ENCODE data around the gene SNX3.

The SNX3 gene

GRCh38 chr6:108171291-108171917 lies 89.4 kb downstream of the SNX3 start:
- no peak for DNase-seq (ENCODE audit: low read depth, low spot score)
- Histone ChIP-seq H3K9me3 (ENCODE audit: control insufficient read depth, insufficient read depth, low read length) (no peaks in the 10 kb centered on the region), H3K4me3 (ENCODE audit: low read length) (no peak overlapping the region; the same call in 1 of the 2 replicates), H3K27me3 (ENCODE audit: control insufficient read depth, insufficient read depth, low read length) (peaks cover 91% of the 10 kb centered on the region), H3K4me1 (ENCODE audit: control insufficient read depth, insufficient read depth, low read length) (peaks cover 15% of the 10 kb centered on the region), H3K27ac (ENCODE audit: low read length) (no peak overlapping the region), H3K36me3 (ENCODE audit: control insufficient read depth, insufficient read depth, low read length) (no peaks in the 10 kb centered on the region)
- WGBS (ENCODE audit: insufficient coverage, insufficient read length): no CpG with 5 or more reads among the region's 21 CpGs

- no peak for DNase-seq (ENCODE audit: low read depth, low spot score)
- Histone ChIP-seq H3K27me3 (ENCODE audit: control insufficient read depth, insufficient read depth, low read length) (peaks cover 91% of the 10 kb centered on the region), H3K9me3 (ENCODE audit: control insufficient read depth, insufficient read depth, low read length) (no peaks in the 10 kb centered on the region)
Observed at GRCh38 chr6:108170332-108171290, 90.2 kb downstream of the SNX3 start.

GRCh38 chr6:108169464-108170331 lies 91.1 kb downstream of the SNX3 start:
- no peaks in the 10 kb centered on the region for H3K36me3 ChIP-seq (ENCODE audit: control insufficient read depth, insufficient read depth, low read length)
- H3K9me3 ChIP-seq (ENCODE audit: control insufficient read depth, insufficient read depth, low read length): no peaks in the 10 kb centered on the region
- H3K27me3 ChIP-seq (ENCODE audit: control insufficient read depth, insufficient read depth, low read length): peaks cover 90% of the 10 kb centered on the region
- no peak overlapping the region for H3K27ac ChIP-seq (ENCODE audit: low read length)
- H3K4me1 ChIP-seq (ENCODE audit: control insufficient read depth, insufficient read depth, low read length): peaks cover 15% of the 10 kb centered on the region
- WGBS (ENCODE audit: insufficient coverage, insufficient read length): no CpG with 5 or more reads among the region's 55 CpGs
- no peak overlapping the region; the same call in 1 of the 2 replicates for H3K4me3 ChIP-seq (ENCODE audit: low read length)
- DNase-seq (ENCODE audit: low read depth, low spot score): no peak

More at GRCh38 chr6:108170332-108171290, 90.2 kb downstream of the SNX3 start:
- Histone ChIP-seq H3K27ac (ENCODE audit: low read length) (no peak overlapping the region), H3K4me1 (ENCODE audit: control insufficient read depth, insufficient read depth, low read length) (peaks cover 15% of the 10 kb centered on the region), H3K4me3 (ENCODE audit: low read length) (no peak overlapping the region), H3K36me3 (ENCODE audit: control insufficient read depth, insufficient read depth, low read length) (no peaks in the 10 kb centered on the region)
- no CpG with 5 or more reads among the region's 31 CpGs for WGBS (ENCODE audit: insufficient coverage, insufficient read length)

- H3K27me3 ChIP-seq (ENCODE audit: control insufficient read depth, insufficient read depth, low read length): peaks cover 90% of the 10 kb centered on the region
- peaks cover 17% of the 10 kb centered on the region for H3K4me1 ChIP-seq (ENCODE audit: control insufficient read depth, insufficient read depth, low read length)
- no CpG with 5 or more reads among the region's 63 CpGs for WGBS (ENCODE audit: insufficient coverage, insufficient read length)
- H3K9me3 ChIP-seq (ENCODE audit: control insufficient read depth, insufficient read depth, low read length): no peaks in the 10 kb centered on the region
- H3K36me3 ChIP-seq (ENCODE audit: control insufficient read depth, insufficient read depth, low read length): no peaks in the 10 kb centered on the region
- H3K4me3 ChIP-seq (ENCODE audit: low read length): no peak overlapping the region
- no peak for DNase-seq (ENCODE audit: low read depth, low spot score)
- no peak overlapping the region for H3K27ac ChIP-seq (ENCODE audit: low read length)
Observed at GRCh38 chr6:108168501-108169463, 92.1 kb downstream of the SNX3 start.

GRCh38 chr6:108168090-108168463 lies 92.8 kb downstream of the SNX3 start:
- no CpG with 5 or more reads among the region's 23 CpGs for WGBS (ENCODE audit: insufficient coverage, insufficient read length)
- Histone ChIP-seq H3K4me1 (ENCODE audit: control insufficient read depth, insufficient read depth, low read length) (peaks cover 18% of the 10 kb centered on the region), H3K27ac (ENCODE audit: low read length) (no peak overlapping the region), H3K9me3 (ENCODE audit: control insufficient read depth, insufficient read depth, low read length) (no peaks in the 10 kb centered on the region), H3K36me3 (ENCODE audit: control insufficient read depth, insufficient read depth, low read length) (no peaks in the 10 kb centered on the region), H3K27me3 (ENCODE audit: control insufficient read depth, insufficient read depth, low read length) (peaks cover 97% of the 10 kb centered on the region), H3K4me3 (ENCODE audit: low read length) (no peak overlapping the region)
- DNase-seq (ENCODE audit: low read depth, low spot score): no peak

- no peak overlapping the region for H3K27ac ChIP-seq (ENCODE audit: low read length)
- peaks cover 18% of the 10 kb centered on the region for H3K4me1 ChIP-seq (ENCODE audit: control insufficient read depth, insufficient read depth, low read length)
- no peaks in the 10 kb centered on the region for H3K9me3 ChIP-seq (ENCODE audit: control insufficient read depth, insufficient read depth, low read length)
- no CpG with 5 or more reads among the region's 35 CpGs for WGBS (ENCODE audit: insufficient coverage, insufficient read length)
- H3K36me3 ChIP-seq (ENCODE audit: control insufficient read depth, insufficient read depth, low read length): no peaks in the 10 kb centered on the region
- peaks cover 98% of the 10 kb centered on the region for H3K27me3 ChIP-seq (ENCODE audit: control insufficient read depth, insufficient read depth, low read length)
- no peak for DNase-seq (ENCODE audit: low read depth, low spot score)
- no peak overlapping the region for H3K4me3 ChIP-seq (ENCODE audit: low read length)
Observed at GRCh38 chr6:108167449-108168089, 93.3 kb downstream of the SNX3 start.

GRCh38 chr6:108166664-108167448 lies 94.0 kb downstream of the SNX3 start:
- Histone ChIP-seq H3K9me3 (ENCODE audit: control insufficient read depth, insufficient read depth, low read length) (no peaks in the 10 kb centered on the region), H3K27ac (ENCODE audit: low read length) (no peak overlapping the region), H3K4me1 (ENCODE audit: control insufficient read depth, insufficient read depth, low read length) (peaks cover 18% of the 10 kb centered on the region), H3K4me3 (ENCODE audit: low read length) (no peak overlapping the region), H3K27me3 (ENCODE audit: control insufficient read depth, insufficient read depth, low read length) (peaks cover 98% of the 10 kb centered on the region), H3K36me3 (ENCODE audit: control insufficient read depth, insufficient read depth, low read length) (no peaks in the 10 kb centered on the region)
- WGBS (ENCODE audit: insufficient coverage, insufficient read length): no CpG with 5 or more reads among the region's 58 CpGs
- no peak for DNase-seq (ENCODE audit: low read depth, low spot score)

- Histone ChIP-seq H3K27me3 (ENCODE audit: control insufficient read depth, insufficient read depth, low read length) (peaks cover 98% of the 10 kb centered on the region), H3K36me3 (ENCODE audit: control insufficient read depth, insufficient read depth, low read length) (no peaks in the 10 kb centered on the region), H3K9me3 (ENCODE audit: control insufficient read depth, insufficient read depth, low read length) (no peaks in the 10 kb centered on the region), H3K4me1 (ENCODE audit: control insufficient read depth, insufficient read depth, low read length) (peaks cover 18% of the 10 kb centered on the region), H3K4me3 (ENCODE audit: low read length) (peak within 1 kb of the TSS; percentile 4; the same call in 1 of the 2 replicates), H3K27ac (ENCODE audit: low read length) (no peak within 1 kb of the TSS)
- no peak for DNase-seq (ENCODE audit: low read depth, low spot score)
- no CpG with 5 or more reads among the region's 54 CpGs for whole genome bisulfite sequencing (ENCODE audit: insufficient coverage, insufficient read length)
Observed at GRCh38 chr6:108165714-108166663, 94.9 kb downstream of the SNX3 start, which contains the start of gene NR2E1. TSS of gene NR2E1 (plus strand) at chr6:108166022. CDS start at chr6:108166766, 744 bp downstream.
